Activated gamma-delta T cell treated with Interleukin-2 at 50 U/mL for 16 hours (primary cell): ENCODE measurements around the gene EXD3.
"Not testable (repeated sequence)": the region's sequence is repeated elsewhere in the genome, so short reads cannot be mapped to it uniquely, and the experiment has no call there.

ENCODE experiments used
- DNase-seq: peaks from one replicate; pipeline ENCODE4 v3.0.0-alpha.2; 2020

The EXD3 gene

GRCh38 chr9:137354845-137355760 lies 67.9 kb downstream of the EXD3 start:
- DNase-seq, result no peak

GRCh38 chr9:137354153-137354844 lies 68.7 kb downstream of the EXD3 start:
- DNase-seq, result no peak

- DNase-seq, result no peak
Measured at GRCh38 chr9:137353223-137354152, 69.5 kb downstream of the EXD3 start.

- no peak for DNase-seq
Measured at GRCh38 chr9:137352511-137353222, 70.3 kb downstream of the EXD3 start.

- DNase-seq, result no peak
Measured at GRCh38 chr9:137351781-137352501, 71.0 kb downstream of the EXD3 start.

GRCh38 chr9:137350696-137351584 lies 72.0 kb downstream of the EXD3 start:
- no peak for DNase-seq

- DNase-seq, result no peak
Measured at GRCh38 chr9:137349471-137350033, 73.4 kb downstream of the EXD3 start.

- no peak for DNase-seq
Measured at GRCh38 chr9:137348769-137349470, 74.0 kb downstream of the EXD3 start.

- no peak for DNase-seq
Measured at GRCh38 chr9:137347928-137348327, 75.0 kb downstream of the EXD3 start.

- DNase-seq, result no peak
Measured at GRCh38 chr9:137342482-137342881, 80.5 kb downstream of the EXD3 start.

GRCh38 chr9:137341227-137341626 lies 81.7 kb downstream of the EXD3 start:
- no peak for DNase-seq

GRCh38 chr9:137339908-137340462 lies 83.0 kb downstream of the EXD3 start:
- not testable (repeated sequence) for DNase-seq

GRCh38 chr9:137339045-137339907 lies 83.7 kb downstream of the EXD3 start:
- no peak for DNase-seq

GRCh38 chr9:137336735-137337134 lies 86.2 kb downstream of the EXD3 start:
- no peak for DNase-seq

GRCh38 chr9:137333016-137333671 lies 89.8 kb downstream of the EXD3 start:
- no peak for DNase-seq

GRCh38 chr9:137331929-137332328 lies 91.0 kb downstream of the EXD3 start:
- DNase-seq, result no peak

- DNase-seq, result no peak
Measured at GRCh38 chr9:137330689-137331088, 92.3 kb downstream of the EXD3 start.

GRCh38 chr9:137329590-137329989 lies 93.4 kb downstream of the EXD3 start:
- not testable (repeated sequence) for DNase-seq
